Mucosa of descending colon (tissue), 3 donors: ENCODE data around the gene RPS24. TPM values are rescaled to one million over a fixed set of nuclear protein-coding genes. Genes with fewer than 3 reads are reported as not detected.

Experiments
- ATAC-seq: fragments of 200-7000 bp; cut with Tn5 transposase; one replicate; pipeline ENCODE4 v1.9.1; 2020; ENCODE audit warnings: mild to moderate bottlenecking, moderate library complexity
- DNase-seq, 3 donors: peaks; one replicate each; pipeline ENCODE4 v3.0.0-alpha.2; 2020
- H3K36me3 ChIP-seq: fragments of 200-600 bp; one replicate; pipeline ENCODE4 v1.8.0; 2021; ENCODE audit warnings: low read depth, mild to moderate bottlenecking
- H3K4me1 ChIP-seq: fragments of 200-600 bp; one replicate; pipeline ENCODE4 v1.8.0; 2021; ENCODE audit warnings: low read depth, mild to moderate bottlenecking
- H3K4me3 ChIP-seq: fragments of 200-600 bp; one replicate; pipeline ENCODE4 v1.8.0; 2021; ENCODE audit warnings: mild to moderate bottlenecking
- H3K9me3 ChIP-seq: fragments of 200-600 bp; one replicate; pipeline ENCODE4 v1.8.0; 2021; ENCODE audit warnings: mild to moderate bottlenecking
- CTCF ChIP-seq: fragments of 200-600 bp; IDR thresholded peaks from one replicate; pipeline ENCODE4 v1.8.0; 2022; ENCODE audit warnings: antibody characterized with exemption, mild to moderate bottlenecking
- intact Hi-C, 2 donors: fragments of 100-400 bp; cut with DNase I in 1 of 2; cut with micrococcal nuclease in 1 of 2; formaldehyde crosslinking; loops; one replicate each; pipeline versions ENCODE4 v1.11.0 to v1.11.1; 2022; cut with DNase I, micrococcal nuclease
- total RNA-seq, 3 donors: library from RNA; stranded (reverse); fragmentation: NEBNext Ultra II Directional in 2 of 3; extraction: Animal tissue kit (Norgen Biotek cat#: 25700) in 2 of 3; gene quantifications; one replicate each; pipeline versions ENCODE4 v1.2.1 to v1.2.4, GENCODE V29; 2021 to 2023
- donor health status: DM: no; HTN: no; CAD: no; lungs with moderate emphysema.
- donor health status: DM: no; HTN: no; CAD: no.
- donor health status: DM: no; HTN: yes; CAD: no.

Gene RPS24
- total RNA-seq, 3 donors from 2014 or later, result 1,117 to 1,284 (median 1,155) TPM

- Histone ChIP-seq H3K4me3 (no peak overlapping the region), H3K36me3 (peaks cover 22% of the 10 kb centered on the region), H3K9me3 (no peaks in the 10 kb centered on the region), H3K4me1 (peaks cover 17% of the 10 kb centered on the region)
- intact Hi-C loops, result no loop called here
- ATAC-seq (no peak), DNase-seq (no peak)
- no peak for TF ChIP-seq CTCF
These were observed 1.8 kb downstream of the RPS24 start for GRCh38 chr10:78035437-78035836.

GRCh38 chr10:78035933-78036583, 2.4 kb downstream of the RPS24 start:
- intact Hi-C loops, result no loop called here
- Histone ChIP-seq H3K4me1 (peaks cover 17% of the 10 kb centered on the region), H3K4me3 (no peak overlapping the region), H3K36me3 (peaks cover 22% of the 10 kb centered on the region), H3K9me3 (no peaks in the 10 kb centered on the region)
- DNase-seq, result no peak
- no peak for ATAC-seq
- TF ChIP-seq CTCF, result no peak

- TF ChIP-seq CTCF, result no peak
- Histone ChIP-seq H3K9me3 (no peaks in the 10 kb centered on the region), H3K36me3 (peaks cover 27% of the 10 kb centered on the region), H3K4me3 (no peak overlapping the region), H3K4me1 (peaks cover 16% of the 10 kb centered on the region)
- intact Hi-C loops, result no loop called here
- no peak for ATAC-seq
- no peak for DNase-seq
These were observed 4.4 kb downstream of the RPS24 start for GRCh38 chr10:78038105-78038504.

- Histone ChIP-seq H3K4me3 (no peak overlapping the region), H3K36me3 (peaks cover 27% of the 10 kb centered on the region), H3K9me3 (no peaks in the 10 kb centered on the region), H3K4me1 (peaks cover 12% of the 10 kb centered on the region)
- DNase-seq (no peak), ATAC-seq (no peak)
- no peak for TF ChIP-seq CTCF
- intact Hi-C loops, result no loop called here
These were observed 5.3 kb downstream of the RPS24 start for GRCh38 chr10:78038791-78039547.

GRCh38 chr10:78039743-78040142, 6.1 kb downstream of the RPS24 start:
- intact Hi-C loops, result no loop called here
- peaks cover 27% of the 10 kb centered on the region for H3K36me3 ChIP-seq
- DNase-seq (no peak), ATAC-seq (no peak)
- peaks cover 11% of the 10 kb centered on the region for H3K4me1 ChIP-seq
- H3K4me3 ChIP-seq, result no peak overlapping the region
- no peak for TF ChIP-seq CTCF
- no peaks in the 10 kb centered on the region for H3K9me3 ChIP-seq
